Adipose tissue (tissue), 3 donors: ENCODE data around the gene HOXA13. TPM values are rescaled to one million over a fixed set of nuclear protein-coding genes. Genes with fewer than 3 reads are reported as not detected.

Experiments
- H3K27ac ChIP-seq: one replicate; pipeline ENCODE4 v1.5.1; 2013; ENCODE audit warnings: low read depth, low read length
- WGBS, 3 donors: extraction: QIAGEN DNeasy Blood & Tissue Kit; methylation state at CpG; one replicate each; pipeline ENCODE4 v1.1.7; 2013; 5-methylcytosine and 5-hydroxymethylcytosine counted together
- polyA plus RNA-seq, 3 donors: library from polyadenylated mRNA; stranded (reverse); fragments of 200-250 nt; gene quantifications; one replicate each; pipeline ENCODE4 v1.2.3, GENCODE V29; 2013
- donor health status: healthy with polysubstance abuse.
- donor health status: Bipolar disorder and iron deficiency.
- donor health status: healthy.

Gene HOXA13
- polyA plus RNA-seq, 3 donors = 0.03 to 0.37 TPM; not detected in 1

DNA sequence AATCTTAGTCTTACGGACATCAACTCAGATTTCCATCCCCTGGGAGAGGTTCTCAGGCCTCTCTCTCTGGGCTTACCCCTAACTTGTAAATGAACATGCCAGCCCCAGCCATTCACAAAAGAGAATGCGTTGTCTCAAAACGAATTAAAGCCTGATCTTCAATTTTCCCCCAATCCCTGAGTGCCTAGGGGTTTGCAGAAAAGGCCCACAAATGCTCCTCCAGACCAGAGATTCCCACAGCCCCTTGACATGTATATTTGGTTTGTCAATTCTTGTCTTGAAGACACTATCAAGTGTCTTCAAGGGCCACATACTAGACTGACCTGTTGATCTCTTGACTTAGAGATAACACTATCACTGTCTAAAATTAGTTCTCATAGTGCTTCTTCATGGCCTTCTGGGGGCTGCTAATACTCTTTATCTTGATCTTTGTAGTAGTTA is 11.9 kb upstream of the HOXA13 start:
- H3K27ac ChIP-seq = no peak overlapping the region
- 30 to 50% (median 37%) methylated on average over 3 of the region's 3 CpGs for WGBS, 3 donors

DNA sequence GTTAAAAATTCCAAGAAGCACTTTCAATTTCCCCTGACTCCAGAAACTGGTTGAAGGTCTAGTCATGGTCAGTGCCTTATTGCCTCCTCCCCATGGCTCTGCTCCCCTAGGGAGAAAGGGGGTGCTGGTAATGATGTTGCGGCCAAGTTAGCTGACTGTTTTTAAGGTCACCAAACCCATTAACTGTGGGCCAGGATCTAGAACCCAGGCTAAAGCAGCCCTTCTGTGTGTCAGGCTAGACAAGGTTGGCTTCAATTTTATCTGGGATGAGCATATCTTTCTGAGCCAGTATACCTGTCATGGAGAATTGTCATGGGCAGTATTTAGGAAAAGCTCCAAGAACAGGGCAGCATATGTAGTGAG is 11.2 kb upstream of the HOXA13 start:
- H3K27ac ChIP-seq = no peak overlapping the region
- 77 to 92% (median 82%) methylated on average over 1 of the region's 1 CpG for WGBS, 3 donors

DNA sequence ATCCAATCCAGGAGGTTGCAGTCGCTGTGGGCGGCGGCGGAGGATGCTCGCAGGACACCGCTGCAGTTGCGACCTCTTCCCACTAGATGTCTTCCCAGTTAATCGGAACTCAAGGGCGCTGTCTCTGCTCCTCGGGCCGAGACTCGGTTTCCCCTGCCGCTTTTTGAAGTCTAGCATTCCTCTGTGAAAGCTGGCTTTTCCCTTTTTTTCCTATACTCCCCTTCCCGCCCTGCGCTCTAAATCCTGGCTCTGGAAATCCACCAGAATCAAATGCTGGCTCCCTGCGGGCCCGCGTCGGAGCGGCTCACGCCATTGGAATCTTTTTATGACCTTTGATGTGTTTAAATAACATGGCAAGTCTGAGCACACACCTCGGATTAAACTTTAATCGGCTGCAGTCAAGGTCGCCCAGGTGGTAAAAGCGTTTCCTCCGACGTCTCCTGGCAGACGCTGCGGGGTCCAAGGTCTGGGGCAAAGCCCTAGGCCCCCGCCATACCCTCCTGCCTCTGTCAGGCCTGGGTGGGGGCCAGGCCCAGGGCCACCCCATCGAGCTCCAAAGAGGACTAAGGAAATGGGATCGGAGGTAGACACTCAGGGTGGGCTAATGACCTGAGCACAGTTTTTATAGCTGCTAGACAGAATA is 10.7 kb upstream of the HOXA13 start:
- no peak overlapping the region for H3K27ac ChIP-seq
- 4 to 13% (median 11%) methylated on average over 32 of the region's 32 CpGs for WGBS, 3 donors

DNA sequence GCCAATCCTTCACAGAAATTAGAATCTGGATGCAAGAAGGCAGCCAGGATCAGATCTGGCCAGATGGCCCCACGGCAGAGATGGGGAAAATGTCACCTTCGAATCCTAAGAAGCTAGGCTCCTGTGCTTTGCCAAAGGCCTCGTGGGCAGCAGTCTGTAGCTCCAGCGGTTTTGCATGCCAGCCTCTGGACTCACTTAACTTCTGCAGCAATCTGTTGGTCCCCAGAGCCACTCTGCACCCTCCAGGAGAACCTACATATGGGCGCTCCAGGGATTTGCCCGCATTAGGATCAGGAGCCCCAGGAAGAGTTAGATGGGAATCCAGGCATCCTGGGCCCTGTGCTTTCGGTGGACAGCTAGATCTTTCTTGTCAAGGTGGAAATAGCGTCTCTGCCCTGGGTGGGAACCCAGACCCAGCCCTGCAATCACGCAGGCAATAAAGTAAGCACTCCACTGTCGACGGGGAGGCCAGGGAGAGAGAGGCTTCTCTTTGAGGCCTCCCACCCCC is 10.1 kb upstream of the HOXA13 start:
- no peak overlapping the region for H3K27ac ChIP-seq
- 38 to 47% (median 47%) methylated on average over 11 of the region's 11 CpGs for WGBS, 3 donors

DNA sequence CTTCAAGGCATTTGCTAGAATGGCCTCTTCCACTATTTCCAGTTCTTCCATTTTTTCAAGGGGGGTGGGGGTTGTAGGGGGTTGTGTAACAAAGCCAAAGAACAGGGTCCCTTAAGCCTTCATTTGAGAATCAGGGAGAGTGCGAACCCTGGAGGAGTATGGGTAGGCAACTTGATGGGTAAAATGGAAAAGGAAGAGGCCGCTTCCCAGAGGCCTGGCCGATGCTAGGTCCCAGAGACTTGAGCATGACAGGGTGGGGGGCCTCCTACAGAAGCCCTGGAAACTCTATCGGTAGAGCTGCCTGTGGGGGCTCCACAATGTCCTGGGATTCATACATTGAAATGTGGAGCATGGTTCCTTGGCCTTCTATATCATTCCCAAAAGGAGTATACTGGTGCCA is 9.1 kb upstream of the HOXA13 start:
- WGBS, 3 donors = 70 to 93% (median 86%) methylated on average over 4 of the region's 4 CpGs

DNA sequence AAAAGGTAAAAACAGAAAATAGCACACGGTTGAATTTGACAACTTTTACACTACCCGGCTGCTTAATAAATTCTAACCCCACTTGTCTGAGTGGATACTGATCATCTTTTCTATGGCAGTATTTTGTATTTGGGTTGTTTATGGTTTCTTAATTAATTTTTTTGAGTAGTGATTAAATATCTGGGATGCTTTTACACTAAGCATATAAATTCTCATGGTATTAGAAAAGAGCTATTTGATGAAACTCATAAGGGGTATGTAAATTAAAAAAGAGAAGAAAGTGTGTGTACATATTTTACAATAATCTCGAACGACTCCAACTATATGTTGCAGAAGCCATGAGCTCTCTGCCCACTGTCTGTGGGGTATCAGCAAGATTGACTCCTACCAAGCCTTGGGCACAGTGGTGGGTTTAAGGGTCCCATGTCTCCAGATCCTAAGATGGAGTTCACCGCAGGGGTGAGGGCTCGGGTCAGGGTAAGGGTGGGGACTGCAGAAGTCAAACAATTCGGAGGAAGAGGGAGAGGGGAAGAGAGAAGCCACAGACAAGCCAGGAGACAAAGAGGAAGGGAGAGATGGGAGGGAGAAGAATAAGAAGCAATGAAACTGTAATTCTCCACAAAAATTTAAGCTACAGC is 7.6 kb upstream of the HOXA13 start:
- no peak overlapping the region for H3K27ac ChIP-seq
- WGBS, 3 donors = 34 to 50% (median 35%) methylated on average over 7 of the region's 7 CpGs

More for the DNA sequence above, 9.1 kb upstream of the HOXA13 start:
- H3K27ac ChIP-seq = no peak overlapping the region

DNA sequence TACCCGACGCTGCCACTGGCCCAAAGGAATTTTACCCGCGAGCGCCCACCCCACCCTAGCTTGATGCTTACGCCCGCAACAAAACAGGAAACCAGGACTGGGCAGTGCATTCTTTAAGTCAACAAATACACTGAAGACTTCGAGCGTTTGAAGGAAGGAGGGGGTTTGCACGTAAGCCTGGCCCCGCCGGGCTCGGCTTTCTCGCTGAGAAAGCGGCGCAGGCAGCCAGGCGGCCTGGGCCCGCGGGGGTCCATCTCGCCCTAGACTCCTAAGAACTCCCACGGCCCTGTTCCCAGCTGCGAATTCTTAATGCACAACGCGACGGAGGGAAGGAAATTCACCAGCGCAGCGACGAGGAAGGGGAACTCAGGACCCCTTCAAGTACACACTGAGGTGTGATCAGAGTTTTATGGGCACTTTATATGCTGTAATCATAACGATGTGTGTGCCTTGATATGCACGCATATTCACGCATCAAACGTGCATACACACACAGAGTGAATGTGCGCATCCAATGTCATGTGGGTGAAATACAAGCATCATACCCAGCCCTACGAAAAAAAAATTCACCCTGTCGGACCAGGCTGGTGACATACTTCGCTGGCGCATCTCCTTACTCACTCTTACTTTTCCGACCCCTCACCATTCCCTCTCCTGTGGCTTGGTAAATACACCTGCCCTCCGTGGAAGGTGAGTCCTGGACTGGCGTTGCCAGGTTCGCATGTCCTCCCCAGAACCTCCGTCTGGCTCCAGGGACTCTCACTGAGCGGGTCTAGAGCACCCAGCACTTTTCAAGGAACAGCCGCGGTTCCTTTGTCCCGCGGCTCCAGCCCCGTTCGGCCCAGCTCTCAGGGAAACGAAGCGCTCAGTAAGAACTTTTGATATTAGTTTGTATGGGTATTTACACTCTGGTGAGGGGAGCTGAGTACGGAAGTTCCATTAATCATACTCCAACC is 5.7 kb upstream of the HOXA13 start:
- no peak overlapping the region for H3K27ac ChIP-seq
- WGBS, 3 donors = 8 to 21% (median 10%) methylated on average over 52 of the region's 52 CpGs

DNA sequence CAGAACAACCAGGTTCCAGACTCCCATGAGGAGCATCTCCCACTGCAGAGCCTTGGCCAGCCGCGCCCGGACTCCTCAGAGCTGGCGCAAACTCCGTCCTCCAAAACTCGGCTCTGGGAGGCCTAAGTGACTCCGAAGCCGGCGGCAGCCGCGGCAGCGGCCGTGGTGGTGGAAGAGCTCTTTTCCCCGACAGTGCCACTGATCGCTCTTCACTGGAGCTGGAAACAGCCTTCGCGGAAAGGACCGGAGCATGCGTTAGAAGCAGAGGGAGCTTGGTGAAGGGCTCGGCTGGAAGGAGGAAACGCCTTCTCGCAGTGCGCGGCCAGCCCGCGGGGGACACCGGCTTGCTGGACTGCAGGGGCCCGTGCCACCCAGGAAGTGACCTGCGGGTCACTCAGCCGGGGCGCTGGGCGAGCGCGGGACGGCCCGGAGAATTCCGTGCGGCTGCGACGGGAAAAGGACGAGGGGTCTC is 5.0 kb upstream of the HOXA13 start:
- WGBS, 3 donors = 4 to 8% (median 5%) methylated on average over 41 of the region's 41 CpGs
- no peak overlapping the region for H3K27ac ChIP-seq

DNA sequence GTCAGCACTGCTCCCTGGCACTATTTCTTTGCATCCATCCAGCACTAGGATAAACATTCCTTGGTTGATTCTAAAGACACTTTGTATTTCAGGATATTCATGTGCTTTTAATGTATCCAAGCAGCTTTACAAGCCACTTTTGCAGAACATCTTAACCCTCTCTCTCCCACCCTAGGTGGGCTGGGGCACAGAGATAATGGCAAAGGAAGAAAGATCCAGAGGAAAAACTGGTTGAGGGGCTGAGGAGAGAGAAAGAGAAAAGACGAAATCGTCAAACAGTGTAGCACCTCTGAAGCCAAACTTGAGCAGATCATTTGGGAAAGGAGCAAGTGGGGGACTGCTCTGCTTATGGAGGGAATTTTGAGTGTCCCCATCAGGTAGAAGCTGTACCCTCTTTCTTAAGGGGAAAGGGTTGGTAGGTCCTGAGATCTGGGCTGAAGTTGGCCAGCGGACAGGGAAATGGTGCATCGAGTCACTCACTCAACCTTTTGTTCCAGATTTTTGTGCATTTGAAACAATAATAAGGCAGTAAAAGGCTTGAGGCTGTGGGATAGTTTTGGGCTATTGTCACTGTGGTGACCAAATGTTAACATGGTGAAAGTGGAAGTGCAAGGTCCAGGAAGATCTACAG is 4.2 kb upstream of the HOXA13 start:
- WGBS, 3 donors = 17 to 49% (median 20%) methylated on average over 4 of the region's 4 CpGs
- H3K27ac ChIP-seq = no peak overlapping the region

DNA sequence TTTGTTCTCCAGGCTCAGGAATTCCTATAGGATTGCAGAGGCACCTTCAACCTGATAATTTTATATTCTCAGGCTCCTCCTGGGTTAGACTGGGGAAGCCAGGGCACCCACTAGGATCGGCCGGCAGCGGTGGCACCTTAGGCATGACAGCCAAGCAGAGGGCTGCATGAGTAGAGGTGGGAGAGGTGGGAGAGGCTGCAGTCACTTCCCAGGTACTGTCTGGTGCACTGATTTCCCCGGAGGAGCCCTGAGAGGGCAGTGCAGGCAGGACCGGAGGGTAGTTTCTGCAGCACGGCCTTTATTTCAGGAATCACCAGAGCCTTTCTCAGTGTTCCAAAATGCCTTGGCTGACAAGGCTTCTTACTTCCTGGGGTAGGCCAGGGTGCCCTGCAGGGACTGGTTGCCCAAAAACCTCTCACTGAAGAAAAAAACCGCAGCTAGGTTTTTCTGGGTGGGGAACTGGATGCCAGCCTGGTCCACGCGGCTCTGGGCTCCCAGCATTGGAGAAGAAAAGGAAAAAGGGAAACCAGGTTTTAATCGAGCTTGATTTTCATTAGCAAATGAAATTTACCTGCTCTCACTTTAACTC is 3.6 kb upstream of the HOXA13 start:
- 13 to 29% (median 20%) methylated on average over 10 of the region's 10 CpGs for WGBS, 3 donors
- no peak overlapping the region for H3K27ac ChIP-seq

DNA sequence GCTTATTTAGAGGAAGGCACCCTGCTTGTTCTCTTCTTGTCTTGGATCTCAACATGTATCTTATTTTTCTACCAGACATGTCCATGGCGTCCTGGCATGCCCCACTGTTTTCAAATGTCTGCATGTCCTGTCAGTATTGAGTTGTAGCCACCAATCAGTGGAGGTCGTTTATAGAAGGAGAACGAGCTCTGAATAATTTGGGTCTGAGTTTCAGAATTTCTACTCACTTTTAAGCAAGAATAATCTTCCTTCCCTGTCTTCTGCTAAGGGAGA is 2.9 kb upstream of the HOXA13 start:
- WGBS, 3 donors = 10 to 37% (median 15%) methylated on average over 3 of the region's 3 CpGs
- H3K27ac ChIP-seq = no peak overlapping the region

DNA sequence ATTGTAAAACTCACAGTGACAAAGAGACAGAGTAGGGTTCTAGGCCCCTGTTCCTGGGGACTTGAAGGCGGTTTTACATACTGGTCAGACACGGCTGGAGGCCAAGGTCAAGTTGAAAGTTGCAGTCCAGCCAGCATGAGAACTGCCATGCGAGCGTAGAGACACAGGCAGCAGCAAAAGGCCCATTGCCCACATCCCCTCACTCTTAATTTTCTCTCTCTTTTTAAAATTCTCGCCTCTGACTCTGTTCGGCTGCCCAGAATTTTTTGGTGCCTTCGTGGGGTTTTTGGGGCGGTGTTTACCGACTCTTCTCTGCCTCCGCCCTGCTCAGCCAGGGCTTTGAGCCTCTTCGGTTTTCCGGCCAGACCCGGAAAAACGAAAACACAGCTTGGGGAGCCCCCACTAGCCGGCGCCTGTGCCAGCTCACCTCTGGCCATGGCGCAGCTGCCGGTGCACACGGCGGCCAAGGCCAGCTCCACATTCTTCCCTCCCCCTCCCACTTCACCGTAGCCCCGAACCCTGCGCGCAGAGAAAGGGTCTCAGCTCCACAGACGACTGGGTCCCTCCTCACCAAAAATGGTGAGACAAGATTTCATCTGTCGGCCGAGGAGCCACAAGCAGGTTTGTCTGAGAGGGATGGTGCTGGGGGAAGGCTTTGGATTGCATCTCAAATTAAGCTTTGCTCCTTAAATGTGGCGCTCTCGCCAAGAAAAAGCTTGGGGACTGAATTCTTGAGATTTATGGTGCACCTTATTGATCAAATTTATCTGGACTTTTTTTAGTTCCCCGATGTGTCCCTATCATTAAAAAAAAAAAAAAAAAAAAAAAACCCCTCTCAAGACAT is 2.3 kb upstream of the HOXA13 start:
- no peak overlapping the region for H3K27ac ChIP-seq

DNA sequence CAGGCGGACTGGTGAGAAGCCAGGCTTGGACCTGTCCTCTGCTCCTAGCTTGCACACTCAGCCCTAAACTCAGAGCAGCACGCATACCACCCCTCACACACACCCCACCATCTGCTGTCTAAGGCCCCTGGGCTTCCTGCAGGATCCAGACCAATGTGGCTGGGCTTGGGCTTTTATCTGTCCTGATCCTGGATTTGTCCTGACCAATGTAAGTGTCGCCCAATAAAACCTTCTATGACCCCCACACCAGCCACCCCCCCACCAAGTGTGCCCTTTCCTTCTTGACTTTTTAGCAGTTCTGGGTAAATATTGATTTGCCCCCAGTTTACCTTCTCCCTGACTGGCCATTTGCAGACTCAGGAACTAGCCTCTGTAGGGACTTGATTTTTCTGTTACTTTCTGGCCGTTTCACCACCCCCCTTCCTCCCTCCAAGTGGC is 1.7 kb upstream of the HOXA13 start:
- no peak overlapping the region for H3K27ac ChIP-seq
- WGBS, 3 donors = 13 to 38% (median 21%) methylated on average over 4 of the region's 4 CpGs

More for the DNA sequence above, 2.3 kb upstream of the HOXA13 start:
- 8 to 33% (median 23%) methylated on average over 30 of the region's 30 CpGs for WGBS, 3 donors

DNA sequence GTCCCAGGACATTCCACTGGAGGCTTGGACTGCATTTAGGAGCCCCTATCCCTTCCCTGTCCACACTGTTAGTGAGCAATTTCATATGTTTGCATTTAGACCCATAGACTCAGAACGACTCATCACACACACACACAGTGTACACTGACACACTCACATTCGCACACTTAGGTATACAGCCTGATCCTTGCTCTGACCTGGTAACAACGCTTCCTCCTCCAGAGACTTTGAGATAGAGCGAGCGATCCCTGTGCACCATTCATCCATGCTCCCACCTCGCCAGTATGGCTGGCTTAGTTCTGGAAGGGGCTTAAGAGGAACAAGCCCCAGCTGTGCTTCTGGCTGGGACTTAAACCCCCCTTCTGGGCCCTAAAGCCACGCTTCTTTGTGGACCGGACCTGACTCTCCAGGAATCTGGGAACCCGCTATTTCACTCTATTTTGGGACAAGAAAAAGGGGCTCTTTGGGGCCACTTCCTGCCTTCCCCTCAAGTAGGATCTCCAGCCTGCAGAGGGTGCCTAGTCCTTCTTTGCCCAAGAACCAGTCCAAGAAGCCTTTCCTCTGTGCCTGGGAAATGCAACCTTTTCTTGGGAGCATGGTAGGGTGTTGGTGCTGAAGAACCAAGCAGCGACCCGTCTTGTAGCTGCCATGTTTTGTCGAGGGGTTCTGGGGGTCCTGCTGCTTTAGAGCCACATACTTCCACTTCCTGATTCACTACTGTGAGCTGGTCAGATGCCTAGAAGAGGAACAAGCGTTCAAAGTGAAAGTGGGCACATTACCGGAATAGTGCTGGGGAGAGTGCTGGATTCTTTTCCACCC is 1.1 kb upstream of the HOXA13 start:
- WGBS, 3 donors = 9 to 28% (median 13%) methylated on average over 14 of the region's 14 CpGs
- no peak overlapping the region for H3K27ac ChIP-seq

DNA sequence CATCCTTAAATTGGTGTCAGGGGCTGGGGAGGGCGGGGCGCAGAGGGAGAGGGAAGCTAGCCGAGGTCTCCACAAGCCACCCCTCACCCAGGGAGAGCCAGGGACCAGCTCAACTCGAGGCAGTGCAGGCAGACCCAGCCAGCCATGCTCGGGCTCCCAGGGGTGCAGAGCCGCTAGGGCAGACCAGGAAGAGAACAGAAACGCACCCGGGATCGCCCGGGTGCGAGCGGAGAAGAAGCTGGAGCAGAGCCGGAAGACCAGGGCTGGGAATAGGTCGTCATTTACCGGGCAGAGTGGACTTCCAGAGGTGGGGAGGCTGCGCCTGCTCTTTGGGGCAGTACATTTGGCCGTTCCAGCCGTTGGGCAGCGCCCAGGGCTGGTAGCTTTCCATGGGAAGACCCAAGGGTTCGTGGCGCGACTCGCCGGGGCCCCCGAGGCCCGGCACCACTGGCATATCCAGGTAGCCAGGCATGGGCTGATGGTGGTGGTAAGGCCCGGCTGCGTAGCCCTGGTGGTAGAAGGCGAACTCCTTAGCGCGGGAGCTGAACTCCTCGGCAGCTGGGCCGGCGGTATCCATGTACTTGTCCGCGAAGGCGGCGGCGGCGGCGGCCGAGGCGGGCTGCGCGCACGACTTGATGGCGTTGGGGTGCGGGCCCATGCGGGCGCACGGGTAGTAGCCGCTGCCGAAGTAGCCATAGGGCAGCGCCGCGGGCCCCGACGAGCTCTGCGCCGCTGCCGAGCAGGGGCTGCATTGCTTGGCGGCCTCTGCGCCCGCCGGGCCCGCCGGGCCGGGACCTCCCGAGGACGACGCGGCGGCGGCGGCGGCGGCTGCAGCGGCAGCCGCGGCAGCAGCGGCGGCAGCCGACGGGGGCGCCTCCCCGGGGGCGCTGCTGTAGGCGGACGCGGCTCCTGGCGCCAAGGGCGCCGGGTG is 755 bp downstream of the HOXA13 start:
- H3K27ac ChIP-seq = no peak overlapping the region
- 3 to 4% (median 3%) methylated on average over 64 to 93 of the region's 93 CpGs for WGBS, 3 donors
